ENCODE results near the gene SLC39A3.
A peak's percentile ranks its signal among the peaks of the same experiment; 100 is the strongest.

The SLC39A3 gene

GRCh38 chr19:2744113-2744512 lies 4.3 kb upstream of the SLC39A3 start:
- no peak for DNase-seq

- no peak for DNase-seq
Measured at GRCh38 chr19:2743099-2743498, 3.3 kb upstream of the SLC39A3 start.

DNA sequence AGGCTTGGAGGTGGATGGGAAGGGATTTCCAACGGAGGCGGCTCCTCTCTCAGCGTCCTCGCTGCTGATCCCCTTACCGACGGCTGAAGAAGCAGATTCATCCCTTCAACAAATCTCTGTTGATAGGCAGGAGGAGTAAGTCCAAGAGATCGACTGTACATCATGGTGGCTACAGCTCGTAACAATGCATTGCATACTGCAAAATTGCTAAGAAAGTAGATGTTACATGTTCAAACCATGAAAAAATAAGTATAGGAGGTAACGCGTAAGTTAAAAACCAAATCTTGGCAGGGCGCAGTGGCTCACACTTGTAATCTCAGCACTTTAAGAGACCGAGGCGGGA lies 468 bp upstream of the SLC39A3 start:
- no peak for DNase-seq

DNA sequence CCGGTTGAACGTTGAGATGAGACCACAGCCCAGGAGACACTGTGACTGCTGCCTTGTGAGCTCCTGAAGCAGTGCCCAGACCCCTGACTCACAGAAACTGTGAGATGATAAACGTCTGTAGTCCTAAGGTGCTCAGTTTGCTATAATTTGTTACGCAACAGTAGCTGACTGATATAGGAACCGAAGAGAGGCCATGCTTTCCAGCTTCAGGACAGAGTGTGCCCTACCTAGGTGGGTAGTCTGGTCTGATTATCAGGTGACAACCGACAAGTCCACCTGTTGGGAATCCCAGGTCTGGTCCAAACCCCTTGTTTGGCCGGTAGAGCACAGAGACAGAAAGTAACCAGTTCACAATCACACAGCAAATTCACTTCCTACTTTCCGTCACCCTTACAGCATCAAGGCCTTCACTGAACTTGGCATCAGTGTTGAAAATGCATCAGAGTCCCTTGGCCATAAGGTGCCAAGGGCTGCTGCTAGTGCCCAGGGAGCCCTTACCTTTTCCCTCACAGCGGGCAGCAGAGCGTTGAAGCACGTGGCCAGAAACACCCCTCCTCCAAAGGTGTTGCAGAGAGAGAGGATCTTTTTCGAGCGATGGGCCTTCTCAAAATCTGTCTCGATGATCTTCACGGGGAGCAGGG lies 3.1 kb downstream of the SLC39A3 start:
- DNase-seq = no peak

DNA sequence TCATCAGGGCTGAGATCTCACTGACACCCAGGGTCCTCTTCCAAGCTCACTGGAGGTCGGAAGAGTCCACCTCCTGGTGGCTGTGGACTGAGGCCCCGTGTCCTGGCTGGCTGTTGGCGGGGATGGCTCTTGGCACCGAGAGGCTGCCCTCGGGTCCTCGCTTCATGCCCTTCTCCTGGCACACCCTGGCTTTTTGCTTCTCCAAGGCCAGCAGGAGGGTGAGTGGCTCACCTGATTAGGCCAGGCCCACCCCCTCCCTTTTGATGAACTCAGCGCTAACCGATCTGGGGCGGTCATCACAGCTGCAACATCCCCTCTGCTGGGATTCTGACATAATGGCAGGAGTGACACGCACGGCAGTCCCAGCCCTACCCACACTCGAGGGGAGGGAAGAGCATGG lies 4.4 kb downstream of the SLC39A3 start:
- no peak for DNase-seq

DNA sequence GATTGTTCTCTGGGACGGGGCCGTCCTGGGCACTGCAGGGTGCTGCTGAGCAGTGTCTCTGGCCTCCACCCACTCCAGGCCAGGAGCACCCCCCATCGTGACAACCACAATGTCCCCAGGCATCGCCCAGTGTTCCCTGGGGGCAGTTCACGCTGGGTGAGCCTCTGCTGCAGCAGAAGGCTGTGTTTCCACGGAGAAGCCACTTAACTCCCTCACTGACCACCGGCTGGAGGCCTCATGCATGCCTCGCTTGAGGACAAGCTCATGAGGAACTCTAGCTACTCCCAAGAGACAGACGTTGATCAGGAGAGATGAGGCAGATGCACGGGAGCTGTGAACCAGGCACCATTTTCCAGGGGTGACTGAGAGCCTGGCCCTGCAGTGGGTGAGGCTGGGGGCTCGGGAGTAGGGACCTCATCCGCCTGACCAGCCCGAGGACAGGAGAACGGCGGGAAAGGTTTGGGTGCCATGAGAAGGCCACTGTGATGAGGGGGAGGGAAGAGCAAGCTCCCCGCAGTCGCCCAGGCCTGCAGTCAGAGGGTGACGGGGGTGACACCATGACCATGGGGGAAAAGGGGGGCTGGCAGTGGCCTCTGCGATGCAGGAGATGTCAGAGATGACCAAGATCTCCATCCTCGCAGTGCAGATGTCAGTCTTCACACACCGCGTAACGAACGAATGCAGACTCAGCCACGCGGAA lies 5.1 kb downstream of the SLC39A3 start:
- no peak for DNase-seq

DNA sequence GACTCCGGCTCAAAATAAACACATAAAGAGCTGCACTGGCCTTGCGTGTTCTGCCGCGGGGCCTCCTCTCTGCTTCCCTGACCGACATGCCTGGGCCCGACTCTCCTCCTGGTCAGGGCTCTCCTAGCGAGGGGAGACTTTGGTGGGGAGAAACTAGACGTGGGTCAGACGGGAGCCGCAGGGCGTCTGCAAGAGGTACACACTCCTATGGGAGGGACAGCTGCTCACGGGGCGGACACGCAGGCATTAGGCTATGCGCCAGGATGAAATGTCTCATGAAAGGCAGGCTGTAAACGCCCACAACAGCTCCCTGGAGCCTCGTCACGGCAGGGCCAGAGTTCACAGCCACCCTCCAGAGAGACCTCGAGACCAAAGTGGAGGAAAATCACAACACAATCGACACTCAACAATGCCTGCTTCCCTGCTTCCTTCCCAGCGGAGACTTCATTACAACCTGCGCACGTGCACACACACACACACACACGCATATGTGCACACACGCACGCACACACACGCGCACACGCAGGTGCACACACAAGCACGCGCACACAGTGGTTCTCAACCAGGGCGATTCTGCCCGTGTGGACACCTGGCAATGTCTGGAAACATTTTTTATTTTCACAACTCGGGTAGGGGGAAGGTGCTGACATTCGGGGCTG lies 5.8 kb downstream of the SLC39A3 start:
- DNase-seq = no peak

DNA sequence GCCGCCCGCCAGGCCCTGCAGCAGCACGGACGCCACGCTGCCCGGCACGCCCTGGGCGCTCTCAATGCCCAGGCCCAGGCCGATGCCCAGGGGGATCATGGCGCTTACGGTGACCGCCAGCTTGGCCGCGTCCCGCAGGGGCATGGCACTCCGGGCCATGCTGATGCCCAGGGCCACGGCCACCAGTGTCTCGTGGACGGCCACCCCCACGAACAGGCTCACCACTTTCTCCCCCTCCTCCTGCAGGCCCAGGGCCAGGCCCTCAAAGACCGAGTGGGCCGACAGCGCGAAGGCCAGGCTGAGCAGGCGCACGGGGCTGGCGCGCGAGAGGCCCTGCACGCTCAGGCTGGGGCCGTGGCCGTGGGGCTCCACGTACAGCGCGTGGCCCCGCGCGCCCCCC lies 6.9 kb downstream of the SLC39A3 start:
- no peak for DNase-seq

DNA sequence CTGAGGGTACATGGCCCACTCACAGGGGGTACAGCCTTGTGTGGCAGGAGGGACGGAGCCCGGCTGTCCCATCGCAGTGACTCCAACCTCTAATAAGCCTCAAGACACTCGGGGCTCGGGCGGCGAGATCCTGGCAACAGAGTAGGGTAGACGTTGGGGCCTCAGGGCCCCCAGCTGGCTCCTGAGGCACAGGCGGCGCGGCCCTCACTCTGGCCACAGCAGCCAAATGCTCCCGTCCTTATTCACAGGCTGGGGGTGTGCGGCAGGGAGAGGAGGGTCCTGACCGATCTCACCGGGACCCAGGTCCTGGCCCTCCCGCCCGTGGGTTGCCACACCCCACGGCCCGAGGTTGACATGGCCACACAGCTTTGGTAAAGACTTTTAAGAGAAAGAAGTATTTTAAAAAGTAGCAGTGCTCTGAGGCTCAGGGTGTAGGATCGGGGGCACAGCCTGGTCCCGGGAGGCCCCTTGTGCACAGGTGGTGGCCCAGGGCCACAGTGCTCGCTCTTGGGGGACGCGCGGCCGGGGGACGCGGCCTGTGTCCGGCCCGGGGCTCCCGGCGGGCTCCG lies 7.6 kb downstream of the SLC39A3 start:
- DNase-seq = no peak

GRCh38 chr19:2731181-2731995 lies 8.4 kb downstream of the SLC39A3 start:
- no peak for DNase-seq

DNA sequence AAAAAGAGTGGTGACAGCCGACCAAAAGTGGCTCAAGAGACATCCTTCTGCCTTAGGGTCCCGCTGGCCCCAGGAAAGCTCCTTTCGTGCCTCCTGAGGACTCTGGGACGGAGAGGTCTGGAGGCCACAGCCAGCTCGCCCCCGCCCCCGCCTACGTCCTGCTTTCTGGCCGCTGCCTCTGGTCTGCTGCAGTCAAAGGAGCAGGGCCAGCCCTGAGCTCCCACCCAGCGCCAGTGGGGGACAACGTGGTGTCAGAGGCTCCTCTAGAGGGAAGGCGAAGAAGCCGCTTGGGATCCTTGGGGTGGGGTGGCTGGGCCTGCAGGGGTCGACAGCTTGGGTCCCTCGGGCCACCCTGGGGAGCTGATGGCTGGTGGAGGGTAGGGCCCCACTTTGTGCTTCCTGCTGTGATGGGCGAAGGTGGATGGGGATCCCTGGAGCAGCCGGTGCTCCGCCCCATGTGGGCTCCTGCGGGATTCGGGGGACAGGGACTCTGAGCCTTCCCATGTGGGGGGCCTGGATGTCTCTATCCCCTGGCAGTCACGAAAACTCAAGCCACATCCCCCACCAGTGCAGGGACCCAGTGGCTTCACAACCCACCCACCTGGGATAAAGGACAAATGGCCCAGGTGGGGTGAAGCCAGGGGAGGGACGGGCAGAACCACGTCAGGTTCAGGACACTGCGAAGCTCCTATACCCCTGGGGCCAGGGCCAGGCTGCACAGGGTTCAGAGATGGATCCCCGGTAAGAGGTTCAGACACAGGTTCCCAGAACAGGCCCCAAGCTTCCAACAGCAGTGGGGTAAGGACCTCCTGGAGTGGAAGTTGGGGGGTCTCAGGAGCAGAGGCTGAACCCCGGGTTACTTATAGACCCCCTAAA lies 9.6 kb downstream of the SLC39A3 start:
- no peak for DNase-seq

- no peak for DNase-seq
Measured at GRCh38 chr19:2728783-2729387, 10.9 kb downstream of the SLC39A3 start.

GRCh38 chr19:2727640-2727944 lies 12.2 kb downstream of the SLC39A3 start:
- DNase-seq = no peak

DNA sequence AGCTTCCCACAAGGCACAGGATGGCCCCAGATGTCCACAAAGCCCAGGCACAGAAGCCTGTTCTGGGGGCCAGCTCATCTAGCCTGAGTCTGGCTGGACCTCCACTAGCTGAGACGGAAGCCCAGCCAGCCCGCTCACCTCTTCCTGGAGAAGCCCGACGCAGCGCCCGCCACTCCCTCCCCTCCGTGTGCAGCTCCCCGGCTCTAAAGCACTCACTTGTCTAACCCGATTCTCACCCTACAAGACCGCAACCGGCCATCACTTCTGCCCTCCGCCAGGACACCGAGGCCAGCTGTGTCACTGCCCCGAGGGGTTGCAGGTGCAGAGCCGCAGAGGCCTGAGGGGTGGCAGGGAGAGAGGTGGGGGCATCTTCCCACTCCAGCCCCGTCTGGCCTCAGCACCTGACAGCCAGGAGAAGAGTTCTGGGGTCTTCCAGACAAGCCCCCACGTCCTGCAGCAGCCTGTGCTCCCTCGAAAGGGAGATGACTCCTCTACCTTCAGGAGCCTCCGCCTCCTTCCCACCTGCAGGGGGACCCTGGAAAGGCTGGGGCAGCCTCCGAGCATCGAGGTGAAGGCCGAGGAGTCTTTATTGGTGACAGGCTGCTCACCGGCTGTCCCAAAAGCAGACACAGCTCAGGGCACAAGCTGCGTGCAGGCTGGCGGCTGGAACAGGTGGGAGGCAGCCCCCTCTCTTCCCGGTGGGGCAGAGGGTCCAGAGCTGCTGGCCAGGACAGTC lies 12.7 kb downstream of the SLC39A3 start:
- no peak for DNase-seq

DNA sequence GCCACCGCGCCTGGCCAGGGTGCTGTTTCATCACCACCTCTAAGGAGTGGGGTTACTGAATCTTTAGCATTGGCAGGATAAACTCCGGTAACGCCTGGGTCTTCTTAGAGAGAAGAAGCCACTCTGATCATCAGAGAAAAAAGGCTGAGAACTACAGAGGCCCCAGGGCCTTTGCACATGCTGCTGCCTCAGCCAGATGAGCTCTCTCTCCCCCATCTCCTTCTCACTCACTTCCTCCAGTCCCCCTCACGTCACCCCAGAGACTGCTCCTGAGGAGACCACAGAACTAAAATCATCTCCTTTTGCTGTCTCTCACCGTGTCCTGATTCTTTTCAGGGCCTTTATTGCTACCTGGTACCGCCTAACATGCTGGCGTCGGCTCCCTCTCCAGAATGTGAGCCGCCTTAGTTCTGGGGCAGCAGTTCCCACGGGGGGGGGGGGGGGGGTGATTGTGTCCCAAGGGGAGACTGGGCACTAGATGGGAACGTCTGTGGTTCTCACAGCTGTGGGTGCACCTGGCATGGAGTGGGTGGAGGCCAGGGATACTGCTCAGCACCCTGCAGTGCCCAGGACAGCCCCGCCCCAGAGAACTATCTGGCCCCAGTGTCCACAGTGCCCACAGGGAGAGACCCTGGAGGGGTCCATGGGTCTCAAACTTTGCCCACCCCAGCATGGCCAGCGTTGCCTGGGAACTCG lies 13.5 kb downstream of the SLC39A3 start:
- no peak for DNase-seq

GRCh38 chr19:2724148-2724557 lies 15.7 kb downstream of the SLC39A3 start:
- DNase-seq = no peak

- DNase-seq = no peak
Measured at GRCh38 chr19:2723747-2724146, 16.1 kb downstream of the SLC39A3 start.

GRCh38 chr19:2723345-2723715 lies 16.5 kb downstream of the SLC39A3 start:
- DNase-seq = no peak

DNA sequence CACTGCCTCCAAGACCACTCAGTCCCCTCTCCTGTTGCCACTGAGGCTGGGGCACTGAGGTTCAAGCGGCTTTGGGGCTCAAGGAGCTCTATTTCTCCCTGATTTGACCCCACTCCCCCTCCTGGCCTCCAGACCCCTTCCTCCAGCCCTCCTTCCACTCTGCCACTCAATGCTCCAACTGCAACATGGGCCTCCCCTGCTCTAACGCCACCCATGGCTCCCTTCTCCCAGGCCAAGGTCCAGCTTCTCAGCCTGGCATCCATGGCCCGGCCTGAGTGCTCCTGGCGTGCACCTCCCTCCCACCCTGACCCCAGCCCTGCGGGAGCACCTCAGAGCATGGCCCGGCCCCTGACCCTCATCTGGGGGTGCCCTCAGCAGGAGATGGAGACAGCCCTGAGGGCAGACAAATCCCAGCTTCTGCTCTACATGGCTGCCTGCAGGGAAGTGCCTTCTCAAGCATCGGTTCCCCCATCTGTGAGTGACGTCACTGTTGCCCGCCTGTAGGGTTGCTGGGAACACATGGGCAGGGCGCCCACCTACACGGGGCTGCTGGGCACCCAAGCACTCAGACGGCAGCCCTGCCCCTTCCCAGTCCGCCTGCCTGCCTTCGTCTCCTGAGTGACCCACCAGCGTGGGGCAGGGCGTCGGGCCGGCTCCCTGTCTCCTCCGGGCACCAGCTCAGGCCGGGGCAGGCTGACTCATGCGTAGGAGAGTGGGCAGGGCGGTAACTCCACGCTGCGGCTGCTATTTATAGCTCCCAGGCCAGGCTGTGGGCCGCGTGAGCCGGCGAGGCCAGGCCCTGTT lies 17.1 kb downstream of the SLC39A3 start:
- DNase-seq = peak; percentile 54

Measured in right hindlimb (tissue), 1 donor.